A549 (cell line): ENCODE data around the gene LYSMD1. TPM values are rescaled to one million over a fixed set of nuclear protein-coding genes. Genes with fewer than 3 reads are reported as not detected.

Experiments used
- ATAC-seq, 2 experiments: fragments of 200-7000 bp in 1 of 2; fragments of >200 bp in 1 of 2; cut with Nextera tagmentation in 1 of 2; cut with Tn5 transposase in 1 of 2; 3 replicates each; pipeline versions ENCODE4 v1.8.0 to v1.9.1; 2018 to 2020; ENCODE audit warnings: mild to moderate bottlenecking in 1 of 2, moderate library complexity in 1 of 2
- CTCF ChIA-PET: fragments of 300-600 bp; sonication (Branson Sonifier 250); formaldehyde crosslinking; extraction: SDS; loops from one replicate; lab custom pipeline; 2021; ENCODE audit warnings: antibody characterized with exemption, inconsistent platforms; lab: Yijun Ruan, JAX
- POLR2A ChIA-PET: fragments of 350-600 bp; formaldehyde crosslinking; extraction: SDS; loops from one replicate; lab custom pipeline; 2021; ENCODE audit warnings: antibody characterized with exemption, inconsistent platforms; lab: Yijun Ruan, JAX
- DNase-seq, 2 experiments: peaks; one replicate each; pipeline versions ENCODE4 v3.0.0 to v3.0.0-alpha.2; 2011 to 2016; ENCODE audit warnings: low read depth in 1 of 2, low spot score in 1 of 2
- FAIRE-seq: peaks from 2 replicates; lab custom pipeline; 2011; peaks lifted over from hg19 to GRCh38; lab: Jason Lieb, UNC
- H3K27ac ChIP-seq, 2 experiments: fragments of >200 bp; sonication (Bioruptor Twin); formaldehyde crosslinking; 3 replicates each; pipeline ENCODE4 v1.5.1; 2016 to 2017
- H3K4me1 ChIP-seq: fragments of >200 bp; sonication (Bioruptor Twin); formaldehyde crosslinking; 3 replicates; pipeline ENCODE4 v1.6.1; 2016
- H3K4me2 ChIP-seq: fragments of >200 bp; sonication (Bioruptor Twin); formaldehyde crosslinking; 3 replicates; pipeline ENCODE4 v1.6.1; 2016
- H3K4me3 ChIP-seq: fragments of >200 bp; sonication (Bioruptor Twin); formaldehyde crosslinking; 3 replicates; pipeline ENCODE4 v1.5.1; 2016
- H3K9me3 ChIP-seq: fragments of >200 bp; sonication (Bioruptor Twin); formaldehyde crosslinking; 3 replicates; pipeline ENCODE4 v1.6.1; 2016
- CBX8 ChIP-seq: fragments of 200-600 bp; sonication (generic); IDR thresholded peaks from 2 replicates; pipeline ENCODE4 v1.6.1; 2016
- CEBPB ChIP-seq, 2 experiments: fragments of >200 bp in 1 of 2; sonication (Bioruptor Twin) in 1 of 2; formaldehyde crosslinking in 1 of 2; IDR thresholded peaks; 2 replicates each; pipeline ENCODE4 v1.6.1; 2012 to 2016
- CHD4 ChIP-seq: fragments of 200-600 bp; sonication (generic); IDR thresholded peaks from 2 replicates; pipeline ENCODE4 v1.6.1; 2016; ENCODE audit warnings: antibody characterized with exemption, mild to moderate bottlenecking, borderline replicate concordance
- EHF ChIP-seq: fragments of 250-450 bp; sonication (Bioruptor Pico); IDR thresholded peaks from 2 replicates; pipeline ENCODE4 v1.5.0; 2020; ENCODE audit warnings: mild to moderate bottlenecking
- EHMT2 ChIP-seq: fragments of 200-600 bp; sonication (generic); IDR thresholded peaks from 2 replicates; pipeline ENCODE4 v1.6.1; 2016; ENCODE audit warnings: antibody characterized with exemption, low read depth, mild to moderate bottlenecking, moderate library complexity
- FOSB ChIP-seq: fragments of 250-450 bp; sonication (Bioruptor Pico); IDR thresholded peaks from 2 replicates; pipeline ENCODE4 v1.5.0; 2020; ENCODE audit warnings: mild to moderate bottlenecking, moderate library complexity
- FOXS1 ChIP-seq: fragments of 250-450 bp; sonication (Bioruptor Pico); IDR thresholded peaks from 2 replicates; pipeline ENCODE4 v1.5.0; 2020; ENCODE audit warnings: mild to moderate bottlenecking, moderate library complexity
- HDAC2 ChIP-seq: fragments of 200-600 bp; sonication (generic); IDR thresholded peaks from 2 replicates; pipeline ENCODE4 v1.6.1; 2016
- HOXB13 ChIP-seq: fragments of 250-450 bp; sonication (Bioruptor Pico); IDR thresholded peaks from 2 replicates; pipeline ENCODE4 v1.5.0; 2020; ENCODE audit warnings: low read depth, mild to moderate bottlenecking, moderate library complexity
- HOXB5 ChIP-seq: fragments of 250-450 bp; sonication (Bioruptor Pico); IDR thresholded peaks from 2 replicates; pipeline ENCODE4 v1.5.0; 2020; ENCODE audit warnings: mild to moderate bottlenecking, moderate library complexity
- JUN ChIP-seq, 2 experiments: fragments of >200 bp; sonication (Bioruptor Twin); formaldehyde crosslinking; IDR thresholded peaks; 2 replicates in 1 of 2; 3 replicates in 1 of 2; pipeline ENCODE4 v1.6.1; 2016 to 2017
- KDM5A ChIP-seq: fragments of 200-600 bp; sonication (generic); IDR thresholded peaks from 2 replicates; pipeline ENCODE4 v1.6.1; 2016; ENCODE audit warnings: antibody characterized with exemption, mild to moderate bottlenecking
- MAFK ChIP-seq: fragments of 450-650 bp; IDR thresholded peaks from 2 replicates; pipeline ENCODE4 v1.6.1; 2014; ENCODE audit not compliant: partially characterized antibody
- NFE2L2 ChIP-seq: fragments of 150-350 bp; conservative IDR thresholded peaks from 2 replicates; pipeline ENCODE4 v1.6.1; 2014; ENCODE audit warnings: low read length
- NR3C1 ChIP-seq: fragments of >200 bp; sonication (Bioruptor Twin); formaldehyde crosslinking; IDR thresholded peaks from 3 replicates; pipeline ENCODE4 v1.6.1; 2017
- PHF8 ChIP-seq: fragments of 200-600 bp; sonication (generic); IDR thresholded peaks from 2 replicates; pipeline ENCODE4 v1.6.1; 2016; ENCODE audit warnings: low read depth, mild to moderate bottlenecking, antibody characterized with exemption, moderate library complexity, borderline replicate concordance
- POLR2A ChIP-seq: IDR thresholded peaks from 2 replicates; pipeline ENCODE4 v1.6.1; 2012; ENCODE audit warnings: mild to moderate bottlenecking, low read length
- RCOR1 ChIP-seq: fragments of 150-350 bp; IDR thresholded peaks from 2 replicates; pipeline ENCODE4 v1.6.1; 2014; ENCODE audit warnings: antibody characterized with exemption, low read length, low read depth
- RNF2 ChIP-seq: fragments of 200-600 bp; sonication (generic); IDR thresholded peaks from 2 replicates; pipeline ENCODE4 v1.6.1; 2016; ENCODE audit warnings: low read depth, mild to moderate bottlenecking, antibody characterized with exemption, moderate library complexity, borderline replicate concordance
- SMC3 ChIP-seq: fragments of >200 bp; sonication (Bioruptor Twin); formaldehyde crosslinking; IDR thresholded peaks from 3 replicates; pipeline ENCODE4 v1.6.1; 2018; ENCODE audit warnings: inconsistent platforms
- TFCP2L1 ChIP-seq: fragments of 250-450 bp; sonication (Bioruptor Pico); IDR thresholded peaks from 2 replicates; pipeline ENCODE4 v1.5.0; 2021; ENCODE audit warnings: mild to moderate bottlenecking
- WGBS: methylation state at CpG from one replicate; pipeline ENCODE4 v1.1.6; 2017; ENCODE audit errors: missing lambda C conversion rate; 5-methylcytosine and 5-hydroxymethylcytosine counted together
- polyA plus RNA-seq, 4 experiments: library from polyadenylated mRNA; depleted of rRNA in 3 of 4; stranded (reverse); fragments of >200 nt; fragmentation: RNase III in 1 of 4; extraction: RNeasy Plus Mini Kit Qiagen cat#74134 plus additional on column Dnase treatment in 1 of 4; gene quantifications; 2 replicates in 3 of 4; 3 replicates in 1 of 4; pipeline ENCODE4 v1.2.3, GENCODE V29; 2011 to 2017
- TF ChIP-seq, protein P1 (sequence below): fragments of 200-600 bp; sonication (generic); IDR thresholded peaks from 2 replicates; pipeline ENCODE4 v1.6.1; 2016; ENCODE audit warnings: antibody characterized with exemption, mild to moderate bottlenecking, moderate library complexity
- TF ChIP-seq, protein P2 (sequence below): IDR thresholded peaks from 2 replicates; pipeline ENCODE4 v1.6.1; 2012
- TF ChIP-seq, protein P3 (sequence below): fragments of 450-650 bp; IDR thresholded peaks from 2 replicates; pipeline ENCODE4 v1.6.1; 2014; ENCODE audit warnings: antibody characterized with exemption
- TF ChIP-seq, protein P4 (sequence below): fragments of 250-450 bp; sonication (Bioruptor Pico); IDR thresholded peaks from 2 replicates; pipeline ENCODE4 v1.5.0; 2020; ENCODE audit warnings: low read depth, mild to moderate bottlenecking, moderate library complexity

LYSMD1 gene
- polyA plus RNA-seq, 2 of the 4 experiments (the other 2 are of a cell fraction): 7.0 to 10.5 TPM

DNA sequence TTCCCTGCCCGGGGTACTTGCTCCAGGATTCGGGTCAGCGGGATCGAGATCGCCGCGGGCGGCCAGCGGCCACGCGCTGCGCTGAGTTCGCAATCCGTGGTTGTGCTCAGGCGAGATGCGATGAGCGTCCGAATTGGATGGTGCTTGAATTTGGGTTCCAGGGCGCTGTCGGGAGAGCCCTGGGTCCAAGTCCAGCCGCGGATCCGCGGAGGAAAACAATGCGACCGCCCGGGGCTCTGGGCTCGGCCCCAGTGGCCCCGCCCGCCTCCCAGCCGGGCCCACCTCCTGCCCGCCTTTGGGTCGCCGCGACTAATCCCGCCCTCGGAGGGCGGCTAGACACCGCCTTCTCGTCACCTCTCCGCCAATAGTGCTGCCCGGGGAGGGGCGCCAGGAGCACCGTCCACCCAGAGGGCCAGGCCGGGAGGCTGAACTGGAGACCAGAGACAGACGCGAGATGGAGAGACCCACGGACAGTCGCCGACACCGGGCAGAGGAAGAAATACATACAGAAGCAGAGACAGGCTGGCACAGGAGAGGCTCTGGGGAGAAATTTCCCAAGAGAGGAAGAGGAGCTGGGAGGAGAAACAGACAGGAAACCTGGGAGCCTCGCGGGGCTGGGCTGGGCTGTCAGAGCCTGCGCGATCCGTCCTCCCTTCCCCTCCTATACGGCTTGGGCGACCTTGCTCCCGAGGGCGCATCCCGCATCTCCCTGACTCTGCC lies 19.1 kb downstream of the LYSMD1 start, which contains the start of gene SEMA6C:
Gene SEMA6C, minus strand, starts transcription at position 220 of the 720 bp plus-strand sequence. CDS start 4,010 bp downstream, outside the sequence.
- peak; percentile 97 to 99 for ATAC-seq
- peak within 1 kb of the TSS; percentile 66 for H3K4me3 ChIP-seq
- peaks cover 10% of the 10 kb centered on the region; the same call in 2 of the 3 replicates for H3K4me1 ChIP-seq
- 6% methylated on average over 29 of the region's 61 CpGs for WGBS
- peak within 1 kb of the TSS; percentile 55 to 83 for H3K27ac ChIP-seq
- no peak for FAIRE-seq
- DNase-seq: peak; percentile 85 to 88
- H3K9me3 ChIP-seq: no peaks in the 10 kb centered on the region
- H3K4me2 ChIP-seq: peak within 1 kb of the TSS; percentile 94
- POLR2A ChIA-PET: no interaction called here
- TF ChIP-seq, protein P1, sequence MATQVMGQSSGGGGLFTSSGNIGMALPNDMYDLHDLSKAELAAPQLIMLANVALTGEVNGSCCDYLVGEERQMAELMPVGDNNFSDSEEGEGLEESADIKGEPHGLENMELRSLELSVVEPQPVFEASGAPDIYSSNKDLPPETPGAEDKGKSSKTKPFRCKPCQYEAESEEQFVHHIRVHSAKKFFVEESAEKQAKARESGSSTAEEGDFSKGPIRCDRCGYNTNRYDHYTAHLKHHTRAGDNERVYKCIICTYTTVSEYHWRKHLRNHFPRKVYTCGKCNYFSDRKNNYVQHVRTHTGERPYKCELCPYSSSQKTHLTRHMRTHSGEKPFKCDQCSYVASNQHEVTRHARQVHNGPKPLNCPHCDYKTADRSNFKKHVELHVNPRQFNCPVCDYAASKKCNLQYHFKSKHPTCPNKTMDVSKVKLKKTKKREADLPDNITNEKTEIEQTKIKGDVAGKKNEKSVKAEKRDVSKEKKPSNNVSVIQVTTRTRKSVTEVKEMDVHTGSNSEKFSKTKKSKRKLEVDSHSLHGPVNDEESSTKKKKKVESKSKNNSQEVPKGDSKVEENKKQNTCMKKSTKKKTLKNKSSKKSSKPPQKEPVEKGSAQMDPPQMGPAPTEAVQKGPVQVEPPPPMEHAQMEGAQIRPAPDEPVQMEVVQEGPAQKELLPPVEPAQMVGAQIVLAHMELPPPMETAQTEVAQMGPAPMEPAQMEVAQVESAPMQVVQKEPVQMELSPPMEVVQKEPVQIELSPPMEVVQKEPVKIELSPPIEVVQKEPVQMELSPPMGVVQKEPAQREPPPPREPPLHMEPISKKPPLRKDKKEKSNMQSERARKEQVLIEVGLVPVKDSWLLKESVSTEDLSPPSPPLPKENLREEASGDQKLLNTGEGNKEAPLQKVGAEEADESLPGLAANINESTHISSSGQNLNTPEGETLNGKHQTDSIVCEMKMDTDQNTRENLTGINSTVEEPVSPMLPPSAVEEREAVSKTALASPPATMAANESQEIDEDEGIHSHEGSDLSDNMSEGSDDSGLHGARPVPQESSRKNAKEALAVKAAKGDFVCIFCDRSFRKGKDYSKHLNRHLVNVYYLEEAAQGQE: no peak
- TF ChIP-seq POLR2A (peak; percentile 19; the same call in 1 of the 2 replicates), TFCP2L1 (CRISPR knock-in tag) (no peak), PHF8 (peak; percentile 43; the same call in 1 of the 2 replicates), CBX8 (no peak), MAFK (no peak)
- TF ChIP-seq, protein P2, sequence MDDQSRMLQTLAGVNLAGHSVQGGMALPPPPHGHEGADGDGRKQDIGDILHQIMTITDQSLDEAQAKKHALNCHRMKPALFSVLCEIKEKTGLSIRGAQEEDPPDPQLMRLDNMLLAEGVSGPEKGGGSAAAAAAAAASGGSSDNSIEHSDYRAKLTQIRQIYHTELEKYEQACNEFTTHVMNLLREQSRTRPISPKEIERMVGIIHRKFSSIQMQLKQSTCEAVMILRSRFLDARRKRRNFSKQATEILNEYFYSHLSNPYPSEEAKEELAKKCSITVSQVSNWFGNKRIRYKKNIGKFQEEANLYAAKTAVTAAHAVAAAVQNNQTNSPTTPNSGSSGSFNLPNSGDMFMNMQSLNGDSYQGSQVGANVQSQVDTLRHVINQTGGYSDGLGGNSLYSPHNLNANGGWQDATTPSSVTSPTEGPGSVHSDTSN: no peak
- TF ChIP-seq, all 56 proteins: peak for 2
- CTCF ChIA-PET: no interaction called here

DNA sequence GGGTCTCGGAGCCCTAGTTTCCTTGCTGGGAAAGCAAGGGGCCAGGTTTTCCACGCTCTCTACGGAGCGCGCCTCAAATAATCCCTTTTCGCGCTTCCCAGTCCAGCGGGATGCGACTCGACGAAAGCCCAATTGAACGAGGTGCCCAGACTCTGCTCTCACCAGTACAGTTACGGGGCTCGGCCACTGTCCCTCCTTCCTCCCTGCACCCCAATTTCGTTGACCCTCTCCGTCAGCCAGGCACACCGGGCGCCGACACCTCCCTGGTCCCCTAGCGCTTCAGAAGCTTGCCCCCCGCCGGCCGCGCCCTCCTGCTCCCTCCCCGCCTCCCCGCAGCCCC lies 19.7 kb downstream of the LYSMD1 start:
- H3K9me3 ChIP-seq: no peaks in the 10 kb centered on the region
- peak overlapping the region; percentile 94 for H3K4me2 ChIP-seq
- no peak for FAIRE-seq
- peak in 1 of 2 experiments; percentile 13; a peak in 1 of 6 replicates for ATAC-seq
- TF ChIP-seq FOXS1 (CRISPR knock-in tag) (no peak), PHF8 (no peak), KDM5A (no peak), NFE2L2 (no peak), HDAC2 (no peak), FOSB (no peak), EHF (CRISPR knock-in tag) (no peak), HOXB13 (CRISPR knock-in tag) (no peak), CEBPB (IDR thresholded peaks at IDR 0.05) (no peak), EHMT2 (no peak), SMC3 (no peak), RCOR1 (no peak), HOXB5 (CRISPR knock-in tag) (no peak), RNF2 (no peak), NR3C1 (no peak), CHD4 (no peak), TFCP2L1 (CRISPR knock-in tag) (no peak), JUN (IDR thresholded peaks at IDR 0.05) (no peak)
- TF ChIP-seq, protein P3, sequence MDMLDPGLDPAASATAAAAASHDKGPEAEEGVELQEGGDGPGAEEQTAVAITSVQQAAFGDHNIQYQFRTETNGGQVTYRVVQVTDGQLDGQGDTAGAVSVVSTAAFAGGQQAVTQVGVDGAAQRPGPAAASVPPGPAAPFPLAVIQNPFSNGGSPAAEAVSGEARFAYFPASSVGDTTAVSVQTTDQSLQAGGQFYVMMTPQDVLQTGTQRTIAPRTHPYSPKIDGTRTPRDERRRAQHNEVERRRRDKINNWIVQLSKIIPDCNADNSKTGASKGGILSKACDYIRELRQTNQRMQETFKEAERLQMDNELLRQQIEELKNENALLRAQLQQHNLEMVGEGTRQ: no peak
- TF ChIP-seq, protein P4, sequence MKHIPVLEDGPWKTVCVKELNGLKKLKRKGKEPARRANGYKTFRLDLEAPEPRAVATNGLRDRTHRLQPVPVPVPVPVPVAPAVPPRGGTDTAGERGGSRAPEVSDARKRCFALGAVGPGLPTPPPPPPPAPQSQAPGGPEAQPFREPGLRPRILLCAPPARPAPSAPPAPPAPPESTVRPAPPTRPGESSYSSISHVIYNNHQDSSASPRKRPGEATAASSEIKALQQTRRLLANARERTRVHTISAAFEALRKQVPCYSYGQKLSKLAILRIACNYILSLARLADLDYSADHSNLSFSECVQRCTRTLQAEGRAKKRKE: no peak
- ChIA-PET POLR2A (no interaction called here), CTCF (no interaction called here)
- DNase-seq: no peak
- H3K27ac ChIP-seq: peak overlapping the region; percentile 55 to 83
- 54% methylated on average over 18 of the region's 26 CpGs for WGBS
- H3K4me3 ChIP-seq: peak overlapping the region; percentile 66
- H3K4me1 ChIP-seq: peaks cover 10% of the 10 kb centered on the region; the same call in 2 of the 3 replicates
